ENCODE data around the gene MCF2L2.

DNA sequence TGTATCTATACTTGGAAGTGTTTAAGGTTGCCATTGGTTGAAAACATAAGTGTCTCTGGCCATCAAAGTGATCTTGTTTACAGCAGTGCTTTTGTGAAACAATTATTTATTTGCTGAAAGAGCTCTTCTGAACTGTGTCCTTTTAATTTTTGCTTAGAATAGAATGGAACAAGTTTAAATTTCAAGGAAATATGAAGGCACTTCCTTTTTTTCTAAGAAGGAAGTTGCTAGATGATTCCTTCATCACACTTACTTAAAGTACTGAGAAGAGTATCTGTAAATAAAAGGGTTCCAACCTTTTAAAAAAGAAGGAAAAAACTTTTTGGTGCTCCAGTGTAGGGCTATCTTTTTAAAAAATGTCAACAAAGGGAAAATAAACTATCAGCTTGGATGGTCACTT is 155.6 kb downstream of the MCF2L2 start:
- TF ChIP-seq, protein P1, sequence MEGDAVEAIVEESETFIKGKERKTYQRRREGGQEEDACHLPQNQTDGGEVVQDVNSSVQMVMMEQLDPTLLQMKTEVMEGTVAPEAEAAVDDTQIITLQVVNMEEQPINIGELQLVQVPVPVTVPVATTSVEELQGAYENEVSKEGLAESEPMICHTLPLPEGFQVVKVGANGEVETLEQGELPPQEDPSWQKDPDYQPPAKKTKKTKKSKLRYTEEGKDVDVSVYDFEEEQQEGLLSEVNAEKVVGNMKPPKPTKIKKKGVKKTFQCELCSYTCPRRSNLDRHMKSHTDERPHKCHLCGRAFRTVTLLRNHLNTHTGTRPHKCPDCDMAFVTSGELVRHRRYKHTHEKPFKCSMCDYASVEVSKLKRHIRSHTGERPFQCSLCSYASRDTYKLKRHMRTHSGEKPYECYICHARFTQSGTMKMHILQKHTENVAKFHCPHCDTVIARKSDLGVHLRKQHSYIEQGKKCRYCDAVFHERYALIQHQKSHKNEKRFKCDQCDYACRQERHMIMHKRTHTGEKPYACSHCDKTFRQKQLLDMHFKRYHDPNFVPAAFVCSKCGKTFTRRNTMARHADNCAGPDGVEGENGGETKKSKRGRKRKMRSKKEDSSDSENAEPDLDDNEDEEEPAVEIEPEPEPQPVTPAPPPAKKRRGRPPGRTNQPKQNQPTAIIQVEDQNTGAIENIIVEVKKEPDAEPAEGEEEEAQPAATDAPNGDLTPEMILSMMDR (IDR thresholded peaks at IDR 0.05): no peak
- TF ChIP-seq POLR2A (IDR thresholded peaks at IDR 0.05): no peak
